ENCODE results near the gene VEGFB.
A peak's percentile ranks its signal among the peaks of the same experiment; 100 is the strongest.

The VEGFB gene

DNA sequence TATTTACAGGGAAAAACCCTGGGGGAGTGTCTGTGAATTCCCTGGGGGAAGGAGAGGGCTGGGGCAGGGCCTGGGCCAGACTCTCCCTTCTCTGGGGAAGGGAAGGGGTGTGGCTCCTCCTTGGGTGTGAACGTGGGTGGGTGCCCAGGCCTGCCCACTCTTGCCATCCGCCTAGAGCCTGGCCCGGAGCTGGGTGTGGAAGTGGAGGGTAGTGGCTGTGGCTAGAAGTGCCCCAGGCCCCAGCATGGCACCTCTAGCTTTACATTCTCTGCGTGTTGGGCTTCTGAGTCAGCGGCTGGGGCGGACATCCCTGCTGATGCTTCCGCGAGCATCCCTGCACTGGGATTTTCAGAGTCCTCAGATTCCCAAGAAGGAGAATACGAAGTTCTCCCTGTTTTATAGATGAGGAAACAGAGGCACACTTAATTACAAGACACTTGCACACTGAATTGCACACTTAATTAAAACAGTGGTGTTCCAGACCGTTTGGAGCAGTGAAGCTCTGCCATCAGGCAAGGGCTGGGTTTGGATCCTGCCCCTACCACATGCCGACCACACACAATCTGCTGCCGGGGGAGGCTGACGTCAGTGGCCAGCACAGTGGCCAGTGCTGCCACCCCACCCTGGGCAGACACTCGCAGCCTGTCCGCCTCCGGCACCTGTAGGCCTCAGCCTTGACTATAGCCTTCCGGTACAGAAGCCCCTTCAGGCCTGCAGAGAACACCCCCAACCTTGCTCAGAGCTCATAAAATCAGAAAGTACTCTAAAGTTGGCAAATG, 42.5 kb downstream of the VEGFB start:
- Histone ChIP-seq H3K9ac (ENCODE audit: low read length) (no peak overlapping the region), H3K4me3 (ENCODE audit: low read length) (no peak overlapping the region), H3K36me3 (ENCODE audit: control insufficient read depth, insufficient read depth, low read length) (peaks cover 7% of the 10 kb centered on the region), H3K27me3 (ENCODE audit: control insufficient read depth, insufficient read depth, low read length) (no peaks in the 10 kb centered on the region), H3K4me1 (ENCODE audit: control insufficient read depth, insufficient read depth, low read length) (peaks cover 2% of the 10 kb centered on the region), H3K27ac (ENCODE audit: low read depth, low read length) (no peak overlapping the region)

GRCh38 chr11:64278576-64279190, 44.3 kb downstream of the VEGFB start:
- peaks cover 7% of the 10 kb centered on the region for H3K36me3 ChIP-seq (ENCODE audit: control insufficient read depth, insufficient read depth, low read length)

GRCh38 chr11:64281957-64282770, 47.8 kb downstream of the VEGFB start:
- Histone ChIP-seq H3K4me1 (ENCODE audit: control insufficient read depth, insufficient read depth, low read length) (peaks cover 13% of the 10 kb centered on the region), H3K27ac (ENCODE audit: low read depth, low read length) (no peak overlapping the region), H3K4me3 (ENCODE audit: low read length) (no peak overlapping the region), H3K36me3 (ENCODE audit: control insufficient read depth, insufficient read depth, low read length) (no peaks in the 10 kb centered on the region), H3K9ac (ENCODE audit: low read length) (no peak overlapping the region), H3K27me3 (ENCODE audit: control insufficient read depth, insufficient read depth, low read length) (no peaks in the 10 kb centered on the region)

More at GRCh38 chr11:64278576-64279190, 44.3 kb downstream of the VEGFB start:
- Histone ChIP-seq H3K27ac (ENCODE audit: low read depth, low read length) (no peak overlapping the region), H3K27me3 (ENCODE audit: control insufficient read depth, insufficient read depth, low read length) (no peaks in the 10 kb centered on the region), H3K4me3 (ENCODE audit: low read length) (no peak overlapping the region), H3K9ac (ENCODE audit: low read length) (no peak overlapping the region), H3K4me1 (ENCODE audit: control insufficient read depth, insufficient read depth, low read length) (peaks cover 4% of the 10 kb centered on the region)

GRCh38 chr11:64283092-64283491, 48.7 kb downstream of the VEGFB start:
- peak overlapping the region; percentile 40 for H3K4me3 ChIP-seq (ENCODE audit: low read length)
- H3K36me3 ChIP-seq (ENCODE audit: control insufficient read depth, insufficient read depth, low read length), result peaks cover under 1% of the 10 kb centered on the region
- peak overlapping the region; percentile 2 for H3K9ac ChIP-seq (ENCODE audit: low read length)
- H3K27me3 ChIP-seq (ENCODE audit: control insufficient read depth, insufficient read depth, low read length), result no peaks in the 10 kb centered on the region
- no peak overlapping the region for H3K27ac ChIP-seq (ENCODE audit: low read depth, low read length)
- peaks cover 13% of the 10 kb centered on the region for H3K4me1 ChIP-seq (ENCODE audit: control insufficient read depth, insufficient read depth, low read length)

DNA sequence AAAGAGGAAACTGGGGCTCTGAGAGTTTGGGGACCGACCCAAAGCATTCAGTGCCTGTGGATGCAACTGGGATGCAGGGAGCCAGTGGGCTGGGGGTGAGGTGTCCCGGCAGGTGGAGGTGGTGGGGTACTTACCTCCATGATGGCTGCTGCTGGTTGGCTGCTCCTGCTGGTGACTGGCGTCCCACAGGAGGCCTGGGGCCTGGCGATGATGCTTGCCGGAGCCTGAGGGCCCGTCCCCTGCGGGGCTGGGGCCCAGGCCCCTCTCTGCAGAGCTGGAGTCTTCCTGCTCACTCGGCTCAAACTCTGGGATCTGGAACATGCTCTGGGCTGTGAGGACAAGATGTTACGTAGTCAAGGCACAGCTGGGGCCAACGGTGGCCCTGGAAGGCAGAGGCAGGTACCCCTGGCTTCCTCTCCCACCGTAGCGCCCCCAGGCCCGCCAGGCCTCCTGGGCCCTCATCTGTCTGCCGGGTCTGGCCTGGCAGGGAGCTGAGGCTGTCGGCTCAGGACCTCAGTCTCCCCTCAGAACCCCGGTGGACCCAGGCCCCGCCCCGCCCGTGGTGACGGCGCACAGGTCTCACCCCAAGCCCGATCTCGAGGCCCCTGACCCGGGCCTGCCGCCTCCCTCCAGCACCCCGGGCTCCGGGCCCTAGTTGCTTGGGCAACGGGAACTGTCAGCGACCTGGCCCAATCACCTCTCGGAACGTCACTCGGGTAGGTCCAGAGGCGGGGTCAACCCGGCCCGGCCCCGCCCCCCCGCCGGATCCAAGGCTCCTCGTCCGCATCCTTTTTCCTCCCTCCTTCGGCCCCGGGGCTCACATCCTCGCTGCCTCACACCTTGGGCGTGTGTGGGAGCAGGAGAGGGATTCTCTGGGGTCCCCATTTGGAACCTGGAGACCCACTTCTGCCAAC, 49.9 kb downstream of the VEGFB start, which contains the start of gene BAD:
Gene BAD (minus strand): TSS at position 618 of the 914 bp plus-strand sequence. CDS start 297 bp downstream, at position 321.
- Histone ChIP-seq H3K4me1 (ENCODE audit: control insufficient read depth, insufficient read depth, low read length) (peaks cover 13% of the 10 kb centered on the region), H3K27ac (ENCODE audit: low read depth, low read length) (peak within 1 kb of the TSS; percentile 84), H3K4me3 (ENCODE audit: low read length) (peak within 1 kb of the TSS; percentile 84), H3K27me3 (ENCODE audit: control insufficient read depth, insufficient read depth, low read length) (no peaks in the 10 kb centered on the region), H3K9ac (ENCODE audit: low read length) (peak within 1 kb of the TSS; percentile 63), H3K36me3 (ENCODE audit: control insufficient read depth, insufficient read depth, low read length) (peaks cover 2% of the 10 kb centered on the region)

DNA sequence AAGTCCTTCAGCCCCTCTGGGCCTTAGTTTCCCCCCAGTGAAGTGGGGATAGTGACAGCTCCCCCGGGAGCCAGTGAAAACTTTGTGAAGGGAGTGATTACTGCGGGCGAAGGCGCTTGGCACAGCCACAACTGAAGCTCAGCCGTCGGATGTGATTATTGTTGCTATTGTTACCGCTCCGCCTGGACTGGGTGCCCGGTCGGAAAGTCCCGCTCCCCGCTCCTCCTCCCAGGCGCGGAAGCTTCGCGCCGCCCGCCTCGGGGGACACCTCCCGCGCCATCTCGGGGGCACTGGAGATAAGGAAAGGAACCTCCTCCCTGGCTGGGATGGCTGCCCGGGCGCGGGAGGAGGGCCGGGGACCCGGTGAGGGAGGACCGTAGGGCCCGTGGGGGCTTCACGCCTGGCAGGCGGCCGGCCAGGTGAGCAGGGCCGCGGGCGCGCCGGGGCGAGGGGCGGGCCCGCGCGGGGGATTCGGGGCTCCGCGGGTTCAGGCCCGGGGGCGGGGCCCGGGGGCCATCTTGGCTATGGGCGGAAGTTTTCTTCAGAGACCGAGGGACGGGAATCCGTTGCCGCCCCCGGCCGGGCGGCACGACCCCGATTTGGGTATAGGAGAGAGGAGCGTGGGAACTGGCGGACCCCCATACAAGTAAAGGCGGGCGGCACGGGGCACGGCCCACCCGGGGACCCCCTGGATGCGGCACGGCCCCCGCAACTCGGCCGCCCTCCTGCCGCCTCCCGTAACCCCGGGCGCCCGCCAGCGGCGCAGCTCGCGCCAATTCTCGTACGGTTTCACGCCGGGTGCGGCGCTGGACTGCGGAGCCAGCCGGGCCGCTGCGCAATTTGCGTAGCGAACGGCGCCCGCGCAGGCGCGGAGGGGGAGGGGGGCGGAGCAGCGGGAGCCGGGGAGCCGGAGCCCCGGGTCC, 50.8 kb downstream of the VEGFB start, which contains the start of gene GPR137:
Gene GPR137 (plus strand): TSS at position 887 of the 923 bp plus-strand sequence. CDS start 677 bp downstream, outside the sequence.
- peak within 1 kb of the TSS; percentile 53 for H3K9ac ChIP-seq (ENCODE audit: low read length)
- H3K4me1 ChIP-seq (ENCODE audit: control insufficient read depth, insufficient read depth, low read length), result peaks cover 13% of the 10 kb centered on the region
- peak within 1 kb of the TSS; percentile 84 for H3K27ac ChIP-seq (ENCODE audit: low read depth, low read length)
- no peaks in the 10 kb centered on the region for H3K27me3 ChIP-seq (ENCODE audit: control insufficient read depth, insufficient read depth, low read length)
- H3K4me3 ChIP-seq (ENCODE audit: low read length), result peak within 1 kb of the TSS; percentile 84
- H3K36me3 ChIP-seq (ENCODE audit: control insufficient read depth, insufficient read depth, low read length), result peaks cover 2% of the 10 kb centered on the region

- Histone ChIP-seq H3K27ac (ENCODE audit: low read depth, low read length) (peak overlapping the region; percentile 28), H3K9ac (ENCODE audit: low read length) (no peak overlapping the region), H3K27me3 (ENCODE audit: control insufficient read depth, insufficient read depth, low read length) (peaks cover 5% of the 10 kb centered on the region), H3K36me3 (ENCODE audit: control insufficient read depth, insufficient read depth, low read length) (peaks cover 2% of the 10 kb centered on the region), H3K4me1 (ENCODE audit: control insufficient read depth, insufficient read depth, low read length) (peaks cover 13% of the 10 kb centered on the region), H3K4me3 (ENCODE audit: low read length) (peak overlapping the region; percentile 66)
Measured at GRCh38 chr11:64285885-64286800, 51.8 kb downstream of the VEGFB start.

DNA sequence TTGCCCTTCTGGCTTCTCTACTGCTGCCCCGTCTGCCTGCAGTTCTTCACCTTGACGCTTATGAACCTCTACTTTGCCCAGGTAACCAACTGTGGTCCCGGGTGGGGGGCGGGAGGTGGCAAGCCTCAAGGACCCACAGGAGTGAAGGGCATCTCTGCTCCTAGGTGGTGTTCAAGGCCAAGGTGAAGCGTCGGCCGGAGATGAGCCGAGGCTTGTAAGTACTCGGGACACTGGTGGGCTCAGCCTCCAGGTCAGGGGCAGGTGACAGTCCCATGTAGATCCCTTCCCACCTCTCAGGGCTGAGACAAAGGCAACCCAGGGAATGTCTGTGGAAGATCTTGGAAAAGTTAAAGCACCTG, 52.4 kb downstream of the VEGFB start:
- Histone ChIP-seq H3K4me1 (ENCODE audit: control insufficient read depth, insufficient read depth, low read length) (peaks cover 13% of the 10 kb centered on the region), H3K4me3 (ENCODE audit: low read length) (no peak overlapping the region), H3K9ac (ENCODE audit: low read length) (no peak overlapping the region), H3K27me3 (ENCODE audit: control insufficient read depth, insufficient read depth, low read length) (peaks cover 7% of the 10 kb centered on the region), H3K36me3 (ENCODE audit: control insufficient read depth, insufficient read depth, low read length) (peaks cover 2% of the 10 kb centered on the region), H3K27ac (ENCODE audit: low read depth, low read length) (no peak overlapping the region)

GRCh38 chr11:64287676-64288352, 53.4 kb downstream of the VEGFB start:
- Histone ChIP-seq H3K36me3 (ENCODE audit: control insufficient read depth, insufficient read depth, low read length) (peaks cover 2% of the 10 kb centered on the region), H3K9ac (ENCODE audit: low read length) (no peak overlapping the region), H3K27ac (ENCODE audit: low read depth, low read length) (no peak overlapping the region), H3K4me1 (ENCODE audit: control insufficient read depth, insufficient read depth, low read length) (peaks cover 13% of the 10 kb centered on the region), H3K27me3 (ENCODE audit: control insufficient read depth, insufficient read depth, low read length) (peaks cover 18% of the 10 kb centered on the region), H3K4me3 (ENCODE audit: low read length) (no peak overlapping the region)

GRCh38 chr11:64288353-64288750, 54.0 kb downstream of the VEGFB start:
- H3K27me3 ChIP-seq (ENCODE audit: control insufficient read depth, insufficient read depth, low read length), result peaks cover 22% of the 10 kb centered on the region
- H3K9ac ChIP-seq (ENCODE audit: low read length), result no peak overlapping the region
- H3K4me3 ChIP-seq (ENCODE audit: low read length), result no peak overlapping the region
- peaks cover 11% of the 10 kb centered on the region for H3K4me1 ChIP-seq (ENCODE audit: control insufficient read depth, insufficient read depth, low read length)
- H3K36me3 ChIP-seq (ENCODE audit: control insufficient read depth, insufficient read depth, low read length), result peaks cover 2% of the 10 kb centered on the region
- no peak overlapping the region for H3K27ac ChIP-seq (ENCODE audit: low read depth, low read length)
